Measurements from ENCODE around the gene PLOD3. TPM values are rescaled to one million over a fixed set of nuclear protein-coding genes. Genes with fewer than 3 reads are reported as not detected.

Gene PLOD3
- total and polyA plus RNA-seq, 2 donors (not counting 3 experiments of a cell fraction or from before 2014, with no cell fraction given) = 143 to 170 TPM

DNA sequence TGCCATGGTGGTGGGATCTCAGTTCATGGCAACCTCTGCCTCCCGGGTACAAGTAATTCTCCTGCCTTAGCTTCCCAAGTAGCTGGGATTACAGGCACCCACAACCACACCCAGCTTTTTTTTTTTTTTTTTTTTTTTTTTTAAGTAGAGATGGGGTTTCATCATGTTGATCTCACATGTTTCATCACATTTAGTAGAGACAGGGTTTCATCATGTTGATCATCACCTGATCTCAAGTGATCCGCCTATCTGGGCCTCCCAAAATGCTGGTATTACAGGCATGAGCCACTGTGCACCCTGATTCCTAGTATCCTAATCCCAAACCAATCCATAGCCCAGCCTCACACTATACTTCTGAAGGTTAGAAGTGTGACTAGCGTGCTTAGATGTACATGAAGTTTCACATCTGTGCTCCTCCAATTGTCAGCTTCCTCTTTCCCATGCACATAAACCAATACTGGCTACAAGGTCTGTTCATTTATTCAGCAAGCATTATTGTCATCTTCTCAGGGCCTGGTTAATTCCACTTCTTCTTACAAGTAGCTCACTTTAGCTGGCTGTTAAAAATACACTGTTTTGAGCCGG, 30.4 kb downstream of the PLOD3 start:
- no peaks in the 10 kb centered on the region for H3K9me3 ChIP-seq (replicated peaks; ENCODE audit: control insufficient read depth, insufficient read depth, low read length)
- intact Hi-C loops (cut with micrococcal nuclease) (no loop called here), dilution Hi-C loops (cut with MboI; ENCODE audit: extremely low pct_ligation_motif_present, low sequenced_read_pairs) (no loop called here)
- ChIA-PET CTCF (interaction anchor here (0.6 to 2.3 kb wide), 4 partner anchors 31 to 96 kb away, joined by 3 to 13 read pairs (median 3); no protein-coding TSS in a partner anchor), POLR2A (interaction anchor here (0.7 kb wide), 1 partner anchor 109 kb away, joined by 5 read pairs; no protein-coding TSS in a partner anchor)
- no peaks in the 10 kb centered on the region for H3K36me3 ChIP-seq (ENCODE audit: control insufficient read depth in 2 of 2, extremely low read depth in 1 of 2, insufficient read depth in 2 of 2, low read length in 2 of 2)
- no peaks in the 10 kb centered on the region for H4K20me1 ChIP-seq (replicated peaks; ENCODE audit: control insufficient read depth, extremely low read depth, insufficient read depth, low read length)
- no peak overlapping the region for H3K9ac ChIP-seq (replicated peaks; ENCODE audit: extremely low read depth, insufficient read depth, low read length)
- no peak overlapping the region for H2AFZ ChIP-seq (ENCODE audit: low read depth, low read length)
- no peak for FAIRE-seq
- H3K4me2 ChIP-seq (ENCODE audit: insufficient read depth, low read length) = no peak overlapping the region
- no peaks in the 10 kb centered on the region for H3K9me1 ChIP-seq (replicated peaks; ENCODE audit: control insufficient read depth, extremely low read depth, insufficient read depth, low read length)
- TF ChIP-seq GATA2 (IDR thresholded peaks at IDR 0.05; ENCODE audit: insufficient read depth, insufficient read length, low read depth, low read length) (no peak), MAX (IDR thresholded peaks at IDR 0.05; ENCODE audit: insufficient read depth, insufficient read length) (no peak), EZH2 (IDR thresholded peaks at IDR 0.05; ENCODE audit: borderline replicate concordance, low read depth, low read length, severe bottlenecking) (no peak), MYC (IDR thresholded peaks at IDR 0.05; ENCODE audit: low read depth, low read length) (no peak), POLR2AphosphoS5 (IDR thresholded peaks at IDR 0.05; ENCODE audit: insufficient read depth, low read depth, low read length) (no peak)
- H3K4me3 ChIP-seq (replicated peaks in 1 of 3; ENCODE audit: insufficient read depth in 1 of 3, low read depth in 1 of 3, low read length in 3 of 3) = no peak overlapping the region
- no peak overlapping the region for H3K27ac ChIP-seq (ENCODE audit: insufficient read depth, low read depth, low read length)
- no peaks in the 10 kb centered on the region for H3K4me1 ChIP-seq (ENCODE audit: control insufficient read depth, extremely low read depth, insufficient read depth, low read length)
- DNase-seq (ENCODE audit: low read depth, low spot score) = no peak
- H3K27me3 ChIP-seq (ENCODE audit: control insufficient read depth in 2 of 2, insufficient read depth in 2 of 2, low read length in 2 of 2) = no peaks in the 10 kb centered on the region
- BruUV-seq (replicated peaks) = no TSS peak
- no peaks in the 10 kb centered on the region for H3K79me2 ChIP-seq (ENCODE audit: control insufficient read depth, insufficient read depth, low read length)

DNA sequence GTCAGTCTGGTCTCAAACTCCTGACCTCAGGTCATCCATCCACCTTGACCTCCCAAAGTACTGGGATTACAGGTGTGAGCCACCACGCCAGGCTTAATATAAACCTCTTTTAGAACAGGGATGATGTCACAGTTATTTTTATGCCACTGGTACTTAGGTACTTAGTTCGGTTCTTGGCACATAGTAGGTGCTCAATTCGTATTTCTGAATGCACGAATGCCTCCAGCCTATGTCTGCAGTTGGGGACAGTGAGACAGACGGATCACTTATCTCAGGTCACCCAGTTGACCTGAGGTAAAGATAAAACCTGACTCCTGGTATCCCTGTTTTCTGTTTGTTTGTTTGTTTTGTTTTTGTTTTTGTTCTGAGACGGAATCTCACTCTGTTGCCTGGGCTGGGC, 31.2 kb downstream of the PLOD3 start:
- Histone ChIP-seq H3K4me1 (ENCODE audit: control insufficient read depth, extremely low read depth, insufficient read depth, low read length) (no peaks in the 10 kb centered on the region), H3K9me1 (replicated peaks; ENCODE audit: control insufficient read depth, extremely low read depth, insufficient read depth, low read length) (no peaks in the 10 kb centered on the region), H3K4me2 (ENCODE audit: insufficient read depth, low read length) (no peak overlapping the region), H3K9me3 (replicated peaks; ENCODE audit: control insufficient read depth, insufficient read depth, low read length) (no peaks in the 10 kb centered on the region), H3K36me3 (ENCODE audit: control insufficient read depth in 2 of 2, extremely low read depth in 1 of 2, insufficient read depth in 2 of 2, low read length in 2 of 2) (no peaks in the 10 kb centered on the region), H4K20me1 (replicated peaks; ENCODE audit: control insufficient read depth, extremely low read depth, insufficient read depth, low read length) (no peaks in the 10 kb centered on the region), H3K9ac (replicated peaks; ENCODE audit: extremely low read depth, insufficient read depth, low read length) (no peak overlapping the region), H3K4me3 (replicated peaks in 1 of 3; ENCODE audit: insufficient read depth in 1 of 3, low read depth in 1 of 3, low read length in 3 of 3) (no peak overlapping the region), H3K27me3 (ENCODE audit: control insufficient read depth in 2 of 2, insufficient read depth in 2 of 2, low read length in 2 of 2) (peaks cover 0 to 2% of the 10 kb centered on the region in 2 experiments), H3K27ac (ENCODE audit: insufficient read depth, low read depth, low read length) (no peak overlapping the region), H3K79me2 (ENCODE audit: control insufficient read depth, insufficient read depth, low read length) (no peaks in the 10 kb centered on the region), H2AFZ (ENCODE audit: low read depth, low read length) (no peak overlapping the region)
- no peak for DNase-seq (ENCODE audit: low read depth, low spot score)
- BruUV-seq (replicated peaks) = no TSS peak
- TF ChIP-seq JUN (IDR thresholded peaks at IDR 0.05; ENCODE audit: borderline replicate concordance, insufficient read depth, insufficient read length, low read depth) (no peak), MAX (IDR thresholded peaks at IDR 0.05; ENCODE audit: insufficient read depth, insufficient read length) (no peak), GATA2 (IDR thresholded peaks at IDR 0.05; ENCODE audit: insufficient read depth, insufficient read length, low read depth, low read length) (no peak), POLR2AphosphoS5 (IDR thresholded peaks at IDR 0.05; ENCODE audit: insufficient read depth, low read depth, low read length) (no peak), EZH2 (IDR thresholded peaks at IDR 0.05; ENCODE audit: borderline replicate concordance, low read depth, low read length, severe bottlenecking) (no peak), MYC (IDR thresholded peaks at IDR 0.05; ENCODE audit: low read depth, low read length) (no peak), POLR2A (IDR thresholded peaks at IDR 0.05; ENCODE audit: low read depth, low read length) (no peak), FOS (IDR thresholded peaks at IDR 0.05; ENCODE audit: borderline replicate concordance, insufficient read depth, low read length) (no peak)
- TF ChIP-seq, protein P1, sequence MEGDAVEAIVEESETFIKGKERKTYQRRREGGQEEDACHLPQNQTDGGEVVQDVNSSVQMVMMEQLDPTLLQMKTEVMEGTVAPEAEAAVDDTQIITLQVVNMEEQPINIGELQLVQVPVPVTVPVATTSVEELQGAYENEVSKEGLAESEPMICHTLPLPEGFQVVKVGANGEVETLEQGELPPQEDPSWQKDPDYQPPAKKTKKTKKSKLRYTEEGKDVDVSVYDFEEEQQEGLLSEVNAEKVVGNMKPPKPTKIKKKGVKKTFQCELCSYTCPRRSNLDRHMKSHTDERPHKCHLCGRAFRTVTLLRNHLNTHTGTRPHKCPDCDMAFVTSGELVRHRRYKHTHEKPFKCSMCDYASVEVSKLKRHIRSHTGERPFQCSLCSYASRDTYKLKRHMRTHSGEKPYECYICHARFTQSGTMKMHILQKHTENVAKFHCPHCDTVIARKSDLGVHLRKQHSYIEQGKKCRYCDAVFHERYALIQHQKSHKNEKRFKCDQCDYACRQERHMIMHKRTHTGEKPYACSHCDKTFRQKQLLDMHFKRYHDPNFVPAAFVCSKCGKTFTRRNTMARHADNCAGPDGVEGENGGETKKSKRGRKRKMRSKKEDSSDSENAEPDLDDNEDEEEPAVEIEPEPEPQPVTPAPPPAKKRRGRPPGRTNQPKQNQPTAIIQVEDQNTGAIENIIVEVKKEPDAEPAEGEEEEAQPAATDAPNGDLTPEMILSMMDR (IDR thresholded peaks at IDR 0.05; ENCODE audit: extremely low read depth in 1 of 2, insufficient read depth in 1 of 2, low read depth in 1 of 2, low read length in 2 of 2) = no peak
- no peak for FAIRE-seq
- intact Hi-C loops (cut with micrococcal nuclease) = no loop called here
- ChIA-PET CTCF (interaction anchor here (1.2 kb wide), 1 partner anchor 48 kb away, joined by 3 read pairs; no protein-coding TSS in a partner anchor), POLR2A (interaction anchor here (0.7 kb wide), 1 partner anchor 109 kb away, joined by 5 read pairs; no protein-coding TSS in a partner anchor)
- dilution Hi-C loops (cut with MboI; ENCODE audit: extremely low pct_ligation_motif_present, low sequenced_read_pairs) = no loop called here
